Hematopoietic multipotent progenitor cell treated with erythropoietin and hydrocortisone succinate and interleukin-3 and kit ligand, for 17 days (in vitro differentiated cells): ENCODE results near the gene TMEM260.
"Not testable (repeated sequence)": the region's sequence is repeated elsewhere in the genome, so short reads cannot be mapped to it uniquely, and the experiment has no call there.

Source experiments
- DNase-seq: peaks from one replicate; pipeline ENCODE4 v3.0.0-alpha.2; 2015; ENCODE audit warnings: low spot score

Gene TMEM260

GRCh38 chr14:56676042-56676441 lies 96.4 kb downstream of the TMEM260 start:
- DNase-seq = no peak

DNA sequence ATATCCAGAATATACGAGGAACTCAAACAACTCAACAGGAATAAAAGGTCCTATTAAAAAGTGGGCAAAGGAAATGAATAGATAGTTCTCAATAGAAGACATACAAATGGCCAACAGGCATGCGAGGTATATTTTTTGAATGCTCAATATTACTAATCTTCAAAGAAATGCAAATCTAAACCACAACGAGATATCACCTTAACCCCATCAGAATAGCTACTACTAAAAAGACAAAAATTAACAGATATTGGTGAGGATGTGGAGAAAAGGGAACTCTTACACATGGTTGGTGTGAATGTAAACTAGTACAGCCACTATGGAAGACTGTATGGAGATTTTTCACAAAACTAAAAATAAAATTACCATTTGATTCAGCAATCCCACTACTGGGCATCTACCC lies 99.2 kb downstream of the TMEM260 start:
- DNase-seq = no peak

GRCh38 chr14:56686416-56686815 lies 106.8 kb downstream of the TMEM260 start:
- DNase-seq = no peak

DNA sequence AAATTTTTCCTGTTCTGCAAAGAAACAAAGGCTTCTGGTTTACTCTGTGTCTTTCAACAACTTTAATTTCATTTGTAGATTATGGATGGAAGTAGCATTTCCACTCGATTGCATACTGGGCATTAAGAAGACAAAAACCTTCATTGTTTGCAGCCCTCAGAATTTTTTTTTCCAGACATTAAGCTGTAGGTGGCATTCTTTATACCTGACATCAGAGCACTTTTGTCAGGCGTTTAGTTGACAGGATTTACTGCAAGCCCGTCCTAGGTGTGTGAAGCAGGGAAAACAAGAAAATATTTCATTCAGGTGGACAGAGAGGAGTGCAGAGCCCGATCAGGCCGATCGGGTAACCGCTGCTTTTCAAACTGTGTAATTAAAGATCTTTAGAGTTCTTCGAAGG lies 107.5 kb downstream of the TMEM260 start:
- no peak for DNase-seq

GRCh38 chr14:56694609-56695008 lies 115.0 kb downstream of the TMEM260 start:
- DNase-seq = no peak

DNA sequence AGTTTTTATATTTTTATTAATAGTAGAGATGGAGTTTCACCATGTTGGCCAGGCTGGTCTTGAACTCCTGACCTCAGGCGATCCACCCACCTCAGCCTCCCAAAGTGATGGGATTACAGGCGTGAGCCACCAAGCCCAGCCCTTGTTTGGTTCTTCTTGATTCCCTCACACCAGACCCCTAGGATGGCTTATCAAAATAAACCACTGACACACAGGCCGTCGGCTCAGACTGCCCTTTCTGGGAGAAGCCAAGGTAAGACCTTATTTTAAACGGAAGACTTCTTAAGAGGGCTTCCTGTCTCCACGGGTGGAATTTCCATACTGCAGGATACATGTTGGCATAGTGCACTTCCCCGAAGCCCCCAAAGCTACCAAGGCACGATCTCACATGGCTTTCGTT lies 115.6 kb downstream of the TMEM260 start:
- not testable (repeated sequence) for DNase-seq
